T-helper 1 cell treated with Interleukin-12 subunit alpha and Interleukin-12 subunit beta and Interleukin-4 antibody, amounts not matched to agents 30 μg/mL and 1 μg/mL, for 36 hours (primary cell): ENCODE measurements around the gene GSN.
A peak's percentile ranks its signal among the peaks of the same experiment; 100 is the strongest.

Experiments
- H3K27ac Mint-ChIP-seq: one replicate; pipeline ENCODE4 v1.8.0; 2021; ENCODE audit warnings: mild to moderate bottlenecking, mixed read lengths
- H3K27me3 Mint-ChIP-seq: one replicate; pipeline ENCODE4 v1.8.0; 2021; ENCODE audit warnings: low read depth, mixed read lengths
- H3K36me3 Mint-ChIP-seq: one replicate; pipeline ENCODE4 v1.8.0; 2021; ENCODE audit warnings: low read depth, mixed read lengths
- H3K4me1 Mint-ChIP-seq: one replicate; pipeline ENCODE4 v1.8.0; 2021; ENCODE audit warnings: low read depth, mixed read lengths
- H3K4me3 Mint-ChIP-seq: one replicate; pipeline ENCODE4 v1.8.0; 2021; ENCODE audit warnings: mild to moderate bottlenecking, moderate library complexity, mixed read lengths
- H3K9me3 Mint-ChIP-seq: one replicate; pipeline ENCODE4 v1.8.0; 2021; ENCODE audit warnings: mixed read lengths

GSN gene

GRCh38 chr9:121260457-121261106, 7.4 kb upstream of the GSN start:
- Mint-ChIP-seq H3K27ac (no peak overlapping the region), H3K4me3 (no peak overlapping the region), H3K27me3 (peaks cover 53% of the 10 kb centered on the region), H3K9me3 (no peaks in the 10 kb centered on the region), H3K4me1 (no peaks in the 10 kb centered on the region), H3K36me3 (no peaks in the 10 kb centered on the region)

GRCh38 chr9:121261107-121261460, 6.9 kb upstream of the GSN start:
- Mint-ChIP-seq H3K27ac (no peak overlapping the region), H3K36me3 (no peaks in the 10 kb centered on the region), H3K9me3 (no peaks in the 10 kb centered on the region), H3K27me3 (peaks cover 50% of the 10 kb centered on the region), H3K4me1 (no peaks in the 10 kb centered on the region), H3K4me3 (no peak overlapping the region)

- no peak overlapping the region for H3K27ac Mint-ChIP-seq
- H3K36me3 Mint-ChIP-seq = no peaks in the 10 kb centered on the region
- H3K9me3 Mint-ChIP-seq = no peaks in the 10 kb centered on the region
- no peak overlapping the region for H3K4me3 Mint-ChIP-seq
- peaks cover 52% of the 10 kb centered on the region for H3K27me3 Mint-ChIP-seq
- no peaks in the 10 kb centered on the region for H3K4me1 Mint-ChIP-seq
Observed at GRCh38 chr9:121261755-121262154, 6.2 kb upstream of the GSN start.

- Mint-ChIP-seq H3K4me1 (no peaks in the 10 kb centered on the region), H3K27ac (no peak overlapping the region), H3K36me3 (no peaks in the 10 kb centered on the region)
Observed at GRCh38 chr9:121262423-121262822, 5.5 kb upstream of the GSN start.

GRCh38 chr9:121262953-121263352, 5.0 kb upstream of the GSN start:
- peaks cover 63% of the 10 kb centered on the region for H3K27me3 Mint-ChIP-seq
- H3K36me3 Mint-ChIP-seq = no peaks in the 10 kb centered on the region
- no peak overlapping the region for H3K4me3 Mint-ChIP-seq
- no peaks in the 10 kb centered on the region for H3K4me1 Mint-ChIP-seq
- no peaks in the 10 kb centered on the region for H3K9me3 Mint-ChIP-seq
- no peak overlapping the region for H3K27ac Mint-ChIP-seq

More at GRCh38 chr9:121262423-121262822, 5.5 kb upstream of the GSN start:
- no peak overlapping the region for H3K4me3 Mint-ChIP-seq
- peaks cover 59% of the 10 kb centered on the region for H3K27me3 Mint-ChIP-seq
- H3K9me3 Mint-ChIP-seq = no peaks in the 10 kb centered on the region

GRCh38 chr9:121266356-121266755, 1.6 kb upstream of the GSN start:
- H3K36me3 Mint-ChIP-seq = no peaks in the 10 kb centered on the region
- peaks cover 12% of the 10 kb centered on the region for H3K4me1 Mint-ChIP-seq
- H3K27me3 Mint-ChIP-seq = peaks cover 64% of the 10 kb centered on the region
- H3K4me3 Mint-ChIP-seq = peak overlapping the region; percentile 7
- H3K27ac Mint-ChIP-seq = no peak overlapping the region
- no peaks in the 10 kb centered on the region for H3K9me3 Mint-ChIP-seq

GRCh38 chr9:121266906-121267650, 884 bp upstream of the GSN start:
- Mint-ChIP-seq H3K9me3 (no peaks in the 10 kb centered on the region), H3K36me3 (no peaks in the 10 kb centered on the region), H3K27ac (no peak overlapping the region), H3K4me1 (peaks cover 12% of the 10 kb centered on the region), H3K4me3 (peak overlapping the region; percentile 59), H3K27me3 (peaks cover 58% of the 10 kb centered on the region)

GRCh38 chr9:121268598-121268850, 562 bp downstream of the GSN start:
- peak overlapping the region; percentile 80 for H3K4me3 Mint-ChIP-seq
- no peaks in the 10 kb centered on the region for H3K36me3 Mint-ChIP-seq
- H3K27me3 Mint-ChIP-seq = peaks cover 52% of the 10 kb centered on the region
- H3K4me1 Mint-ChIP-seq = peaks cover 12% of the 10 kb centered on the region
- H3K27ac Mint-ChIP-seq = peak overlapping the region; percentile 63
- H3K9me3 Mint-ChIP-seq = no peaks in the 10 kb centered on the region

- H3K27ac Mint-ChIP-seq = no peak overlapping the region
- peaks cover 12% of the 10 kb centered on the region for H3K4me1 Mint-ChIP-seq
- H3K36me3 Mint-ChIP-seq = no peaks in the 10 kb centered on the region
- peak overlapping the region; percentile 80 for H3K4me3 Mint-ChIP-seq
- H3K9me3 Mint-ChIP-seq = no peaks in the 10 kb centered on the region
- H3K27me3 Mint-ChIP-seq = peaks cover 52% of the 10 kb centered on the region
Observed at GRCh38 chr9:121268851-121269641, 1.1 kb downstream of the GSN start.

- H3K9me3 Mint-ChIP-seq = no peaks in the 10 kb centered on the region
- H3K4me1 Mint-ChIP-seq = peaks cover 12% of the 10 kb centered on the region
- peaks cover 48% of the 10 kb centered on the region for H3K27me3 Mint-ChIP-seq
- no peak overlapping the region for H3K4me3 Mint-ChIP-seq
- no peak overlapping the region for H3K27ac Mint-ChIP-seq
- no peaks in the 10 kb centered on the region for H3K36me3 Mint-ChIP-seq
Observed at GRCh38 chr9:121269642-121270254, 1.8 kb downstream of the GSN start.

GRCh38 chr9:121271368-121272341, 3.7 kb downstream of the GSN start:
- Mint-ChIP-seq H3K27ac (no peak overlapping the region), H3K9me3 (no peaks in the 10 kb centered on the region), H3K36me3 (no peaks in the 10 kb centered on the region), H3K4me1 (peaks cover 12% of the 10 kb centered on the region), H3K27me3 (peaks cover 38% of the 10 kb centered on the region), H3K4me3 (no peak overlapping the region)

- no peak overlapping the region for H3K4me3 Mint-ChIP-seq
- H3K4me1 Mint-ChIP-seq = peaks cover 12% of the 10 kb centered on the region
- no peak overlapping the region for H3K27ac Mint-ChIP-seq
- H3K27me3 Mint-ChIP-seq = peaks cover 34% of the 10 kb centered on the region
- no peaks in the 10 kb centered on the region for H3K36me3 Mint-ChIP-seq
- no peaks in the 10 kb centered on the region for H3K9me3 Mint-ChIP-seq
Observed at GRCh38 chr9:121272401-121272948, 4.5 kb downstream of the GSN start.

- Mint-ChIP-seq H3K4me1 (peaks cover 12% of the 10 kb centered on the region), H3K4me3 (no peak overlapping the region), H3K36me3 (no peaks in the 10 kb centered on the region), H3K9me3 (no peaks in the 10 kb centered on the region), H3K27me3 (peaks cover 31% of the 10 kb centered on the region), H3K27ac (no peak overlapping the region)
Observed at GRCh38 chr9:121273064-121273775, 5.3 kb downstream of the GSN start.
